Measurements from ENCODE around the gene FXYD6.

GRCh38 chr11:117919781-117920221, 43.3 kb upstream of the FXYD6 start:
- TF ChIP-seq CTCF (IDR thresholded peaks at IDR 0.05; ENCODE audit: low read length), result no peak
- TF ChIP-seq EZH2 (optimal IDR thresholded peaks at IDR 0.05; ENCODE audit: low read depth, low read length), result no peak
- TF ChIP-seq EZH2phosphoT487 (IDR thresholded peaks at IDR 0.05; ENCODE audit: low read length), result no peak
